MV-4-11 (cell line): ENCODE results near the gene ATP6V0A1.
"Not testable (repeated sequence)": the region's sequence is repeated elsewhere in the genome, so short reads cannot be mapped to it uniquely, and the experiment has no call there.

Experiments
- DNase-seq: peaks from one replicate; lab custom pipeline; 2025; lab: John Stamatoyannopoulos, UW

ATP6V0A1 gene

GRCh38 chr17:42438600-42439567 is 19.8 kb upstream of the ATP6V0A1 start:
- DNase-seq, result peak; percentile 21

- DNase-seq, result no peak
Observed at GRCh38 chr17:42441371-42442195, 17.1 kb upstream of the ATP6V0A1 start.

- DNase-seq, result no peak
Observed at GRCh38 chr17:42442196-42442565, 16.5 kb upstream of the ATP6V0A1 start.

GRCh38 chr17:42449176-42449575 is 9.5 kb upstream of the ATP6V0A1 start:
- not testable (repeated sequence) for DNase-seq

GRCh38 chr17:42449838-42450237 is 8.8 kb upstream of the ATP6V0A1 start:
- DNase-seq, result not testable (repeated sequence)

GRCh38 chr17:42451270-42451669 is 7.4 kb upstream of the ATP6V0A1 start:
- not testable (repeated sequence) for DNase-seq

GRCh38 chr17:42453439-42453838 is 5.2 kb upstream of the ATP6V0A1 start:
- DNase-seq, result peak; percentile 91

- not testable (repeated sequence) for DNase-seq
Observed at GRCh38 chr17:42454987-42455386, 3.7 kb upstream of the ATP6V0A1 start.

- peak; percentile 95 for DNase-seq
Observed at GRCh38 chr17:42456223-42457106, 2.2 kb upstream of the ATP6V0A1 start.

- DNase-seq, result peak; percentile 93
Observed at GRCh38 chr17:42457107-42457792, 1.4 kb upstream of the ATP6V0A1 start.

- no peak for DNase-seq
Observed at GRCh38 chr17:42459256-42459800, 650 bp downstream of the ATP6V0A1 start.

GRCh38 chr17:42459801-42460281 is 1.2 kb downstream of the ATP6V0A1 start:
- peak; percentile 18 for DNase-seq

GRCh38 chr17:42460371-42460770 is 1.7 kb downstream of the ATP6V0A1 start:
- no peak for DNase-seq

GRCh38 chr17:42463976-42464400 is 5.3 kb downstream of the ATP6V0A1 start:
- DNase-seq, result no peak

- no peak for DNase-seq
Observed at GRCh38 chr17:42467889-42468288, 9.2 kb downstream of the ATP6V0A1 start.

GRCh38 chr17:42472709-42473521 is 14.2 kb downstream of the ATP6V0A1 start:
- DNase-seq, result peak; percentile 32

GRCh38 chr17:42474276-42474675 is 15.6 kb downstream of the ATP6V0A1 start:
- no peak for DNase-seq

- DNase-seq, result peak; percentile 65
Observed at GRCh38 chr17:42475121-42475520, 16.4 kb downstream of the ATP6V0A1 start.

GRCh38 chr17:42475835-42476234 is 17.2 kb downstream of the ATP6V0A1 start:
- DNase-seq, result peak; percentile 60

- DNase-seq, result peak; percentile 15
Observed at GRCh38 chr17:42476411-42476810, 17.7 kb downstream of the ATP6V0A1 start.
